ENCODE data around the gene OR9Q1.
"Not testable (repeated sequence)": the region's sequence is repeated elsewhere in the genome, so short reads cannot be mapped to it uniquely, and the experiment has no call there.

The OR9Q1 gene, protein sequence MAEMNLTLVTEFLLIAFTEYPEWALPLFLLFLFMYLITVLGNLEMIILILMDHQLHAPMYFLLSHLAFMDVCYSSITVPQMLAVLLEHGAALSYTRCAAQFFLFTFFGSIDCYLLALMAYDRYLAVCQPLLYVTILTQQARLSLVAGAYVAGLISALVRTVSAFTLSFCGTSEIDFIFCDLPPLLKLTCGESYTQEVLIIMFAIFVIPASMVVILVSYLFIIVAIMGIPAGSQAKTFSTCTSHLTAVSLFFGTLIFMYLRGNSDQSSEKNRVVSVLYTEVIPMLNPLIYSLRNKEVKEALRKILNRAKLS

DNA sequence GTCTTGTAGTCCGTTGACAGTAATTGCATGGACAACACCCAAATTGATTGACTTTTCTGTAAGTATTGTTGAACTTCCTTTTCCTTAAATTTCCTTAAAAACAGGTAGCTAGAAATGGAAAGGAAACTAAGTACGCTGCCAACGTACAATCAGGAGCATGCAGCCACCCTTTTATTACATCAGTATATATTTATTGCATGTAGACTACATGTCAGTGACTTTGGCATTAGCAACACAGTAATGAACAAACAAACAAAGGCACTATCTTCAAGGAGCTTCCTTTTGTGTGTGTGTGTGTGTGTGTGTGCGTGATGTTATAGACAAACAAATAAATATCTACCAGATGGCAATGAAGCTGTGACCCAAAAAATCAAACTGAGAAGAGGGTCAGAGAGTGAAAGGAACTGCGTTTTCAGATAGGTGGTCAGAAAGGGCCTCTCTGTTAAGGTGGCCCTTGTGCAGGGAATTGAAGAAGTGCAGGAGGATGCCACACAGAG, at the start of gene OR9Q1:
OR9Q1 (plus strand) TSS at position 447 of the 497 bp plus-strand sequence. CDS start 155,564 bp downstream, outside the sequence.
- DNase-seq = no peak

DNA sequence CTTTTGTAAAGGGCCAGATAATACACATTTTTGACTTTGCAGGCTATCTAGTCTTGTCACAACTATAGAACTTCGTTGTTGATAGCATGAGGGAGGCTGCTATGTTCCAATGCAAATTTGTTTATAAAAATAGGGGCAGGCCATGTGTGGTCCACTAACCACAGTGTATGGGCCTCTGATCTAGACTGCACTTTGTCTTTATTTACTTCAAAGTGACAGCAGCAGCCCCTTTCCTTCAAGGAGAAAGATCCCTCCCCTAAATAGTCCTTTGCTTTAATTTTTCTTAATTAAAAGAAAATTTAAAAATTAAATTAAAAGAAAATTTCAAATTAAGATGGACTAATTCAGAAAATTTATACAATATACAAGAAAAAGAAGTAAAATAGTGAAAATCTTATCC, 49.5 kb upstream of the OR9Q1 start:
- DNase-seq = no peak

DNA sequence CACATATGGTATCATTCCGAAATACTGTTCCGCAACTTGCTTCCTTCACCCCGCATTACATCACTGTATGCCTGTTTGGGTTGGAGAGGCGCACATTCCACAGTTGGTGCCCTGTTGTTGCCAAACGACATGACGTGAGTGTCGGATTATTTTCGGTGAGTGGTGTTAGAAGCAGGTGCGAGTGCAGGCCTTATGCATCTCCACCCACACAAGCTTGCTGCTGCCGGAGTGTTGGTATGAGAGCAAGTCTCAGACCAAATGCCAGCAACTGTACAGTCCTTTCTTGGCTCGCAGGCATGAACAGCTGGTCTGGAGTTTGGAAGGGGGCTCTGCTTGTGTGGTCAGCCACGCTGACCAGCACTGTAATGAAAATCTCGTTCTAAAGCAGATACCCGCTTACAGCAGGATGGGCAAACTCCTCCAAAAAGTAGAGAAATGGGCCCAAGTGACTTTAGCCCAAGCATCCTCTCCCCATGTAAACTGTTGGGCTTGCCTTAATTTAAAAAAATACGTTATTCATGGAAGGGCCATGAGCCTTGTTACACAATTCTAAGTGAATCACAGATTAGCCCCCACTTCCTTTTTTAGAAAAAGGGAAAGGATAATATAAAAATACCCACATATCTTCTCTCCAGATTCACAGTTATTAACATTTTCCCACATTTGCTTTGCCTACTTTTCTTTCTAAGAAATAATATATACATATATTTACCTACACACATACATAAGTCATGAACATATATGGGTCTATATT, 48.7 kb upstream of the OR9Q1 start:
- DNase-seq = no peak

DNA sequence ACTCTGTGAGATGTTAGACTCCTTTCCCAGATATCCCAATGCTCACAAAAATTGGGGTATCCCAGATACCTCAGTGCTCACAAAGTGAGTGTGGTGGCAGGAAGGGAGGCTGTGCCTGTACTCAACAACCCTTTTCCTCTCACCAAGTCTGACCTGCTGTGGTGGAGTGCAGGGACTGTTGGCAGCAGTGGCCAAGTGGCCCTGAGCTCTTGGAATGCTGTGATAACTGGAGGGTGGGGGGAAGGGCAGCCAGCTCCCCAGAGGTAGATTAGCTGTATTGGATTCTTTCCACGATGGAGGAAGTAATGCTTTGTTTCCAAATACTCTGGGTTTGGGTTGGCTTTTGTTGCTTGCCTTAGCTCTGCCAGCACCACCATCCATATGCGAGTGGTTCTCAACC, 46.0 kb upstream of the OR9Q1 start:
- DNase-seq = no peak

DNA sequence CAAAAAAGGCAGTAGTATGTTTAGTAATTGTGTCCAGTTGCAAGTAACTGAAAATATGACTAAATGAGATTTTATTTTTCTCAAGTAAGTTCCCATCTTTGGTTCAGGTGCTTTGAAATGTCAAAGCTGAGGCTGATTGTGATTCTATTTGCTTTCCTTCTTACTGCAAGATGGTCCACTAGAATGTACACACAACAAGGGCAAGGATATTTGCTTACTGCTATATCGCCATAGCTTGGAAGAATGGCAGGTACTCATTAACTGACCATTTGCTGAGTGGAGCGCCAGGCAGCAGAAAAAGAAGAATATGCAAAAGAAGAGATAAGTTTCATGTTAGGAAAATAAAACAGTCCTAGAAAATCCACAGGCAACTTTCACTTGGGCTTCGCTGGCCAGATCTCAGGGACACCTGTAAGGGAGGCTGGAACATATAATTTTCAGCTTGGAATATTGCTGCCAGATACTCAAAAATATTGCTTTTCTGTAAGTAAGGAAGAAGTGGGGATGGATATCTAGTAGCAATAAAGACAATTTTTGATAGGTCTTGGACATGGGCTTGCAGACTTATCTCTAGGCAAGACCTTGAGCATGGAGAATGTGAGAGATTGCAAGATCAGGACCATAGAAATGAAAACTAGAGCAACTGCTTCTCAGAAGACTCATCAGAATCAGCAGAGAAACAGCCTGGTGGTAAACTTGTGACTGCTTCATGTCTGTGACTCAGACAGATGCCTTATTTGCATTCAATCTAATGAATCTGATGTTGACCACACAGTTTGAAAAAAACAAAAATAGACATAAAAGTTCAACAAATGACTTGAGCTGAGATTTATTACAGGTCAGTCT, 44.8 kb upstream of the OR9Q1 start:
- no peak for DNase-seq

DNA sequence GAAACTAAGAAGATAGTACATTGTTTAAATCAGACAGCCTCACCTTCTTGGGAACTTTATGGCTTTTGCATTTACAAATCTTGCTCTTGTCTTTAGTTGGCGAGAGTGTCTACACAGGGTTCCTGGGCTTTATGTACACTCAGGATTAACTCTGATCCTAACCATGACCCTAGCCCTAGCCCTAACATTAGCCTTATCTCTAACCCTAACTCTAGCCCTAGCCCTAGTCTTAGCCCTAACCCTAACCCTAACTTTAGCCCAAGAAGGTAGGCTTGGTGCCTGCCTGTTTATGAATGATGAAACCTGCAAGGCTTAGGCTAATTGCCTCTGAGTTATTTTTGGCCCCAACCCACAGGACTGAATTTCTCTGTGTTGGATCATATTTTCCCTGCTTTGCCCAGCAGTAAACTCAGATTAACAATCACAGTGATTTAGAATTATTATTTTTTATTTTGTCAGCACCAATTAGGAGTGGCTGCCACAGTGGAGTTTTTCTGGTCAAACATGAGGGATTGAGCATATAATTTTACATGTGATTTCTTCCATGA, 44.1 kb upstream of the OR9Q1 start:
- DNase-seq = no peak

DNA sequence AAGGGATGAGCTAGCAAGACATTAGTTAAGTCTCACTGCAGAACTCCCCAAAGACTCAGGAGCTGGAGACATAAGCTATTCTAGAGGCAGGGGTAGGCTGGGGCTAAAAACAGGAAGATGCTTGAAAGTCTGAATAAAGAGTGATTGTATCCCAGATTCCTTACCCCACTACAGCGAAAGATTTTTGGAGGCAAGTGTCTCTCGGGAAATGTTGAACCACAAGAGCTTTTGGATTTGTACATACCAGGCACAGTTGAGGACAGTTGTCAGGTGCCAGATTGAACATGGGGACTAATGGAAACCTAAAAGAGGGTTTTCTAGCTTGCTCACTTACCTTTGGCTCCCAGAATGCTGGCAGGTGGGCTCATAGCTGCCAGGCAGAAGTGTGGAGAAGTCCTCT, 43.5 kb upstream of the OR9Q1 start:
- DNase-seq = no peak

DNA sequence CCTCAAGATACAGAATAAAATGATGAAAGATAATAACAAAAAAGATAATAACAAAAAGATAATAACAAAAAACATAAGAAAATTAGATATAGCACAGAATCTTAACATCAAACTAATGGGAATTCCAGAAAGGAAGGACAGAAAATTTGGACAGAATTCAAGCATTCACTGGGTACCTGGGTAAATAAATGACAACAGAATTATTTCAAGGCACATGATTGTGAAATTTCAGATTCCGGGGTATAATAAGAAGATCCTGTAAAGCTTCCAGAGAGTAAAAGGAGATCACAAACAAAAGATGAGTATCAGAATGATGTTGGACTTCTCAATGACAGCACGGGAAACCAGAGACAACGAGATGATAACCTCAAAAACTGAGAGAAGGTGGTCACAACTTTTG, 42.1 kb upstream of the OR9Q1 start:
- no peak for DNase-seq

DNA sequence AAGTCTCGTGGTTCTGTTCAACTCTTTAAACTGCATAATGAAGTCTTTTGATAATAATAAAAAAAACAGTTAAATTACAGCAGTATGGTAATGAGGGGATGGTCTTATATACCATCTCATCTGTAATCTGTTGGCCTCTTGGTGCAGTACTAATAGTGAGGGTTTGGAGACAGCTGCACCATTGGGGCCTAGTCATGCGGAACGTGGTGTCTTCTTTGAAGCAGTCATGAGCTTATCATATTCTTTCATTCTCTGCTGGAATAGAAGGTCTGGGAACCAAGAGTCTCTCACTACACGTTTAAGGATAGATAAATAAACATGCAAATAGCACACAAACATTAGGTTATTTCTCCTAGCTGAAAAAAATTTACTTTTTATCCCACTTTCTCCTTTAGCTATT, 40.9 kb upstream of the OR9Q1 start:
- DNase-seq = no peak

DNA sequence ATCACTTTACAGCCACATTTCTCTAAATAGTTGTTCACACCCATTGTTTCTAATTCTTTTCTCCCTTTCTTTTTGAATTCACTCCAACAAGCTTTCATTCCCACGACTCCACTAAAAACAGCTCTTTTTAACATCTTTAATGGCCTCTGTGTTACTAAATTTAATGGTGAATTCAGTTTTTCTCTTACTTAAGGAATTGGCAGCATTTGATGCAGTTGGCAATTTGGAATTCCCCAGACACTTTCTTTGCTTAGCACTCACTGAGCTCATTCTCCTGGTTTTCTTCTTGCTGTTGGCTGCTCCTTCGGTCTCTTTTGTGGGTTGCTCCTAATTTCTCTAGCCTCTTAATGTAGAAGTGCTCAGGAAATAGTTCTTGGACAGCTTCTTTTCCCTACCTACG, 40.5 kb upstream of the OR9Q1 start:
- DNase-seq = no peak

DNA sequence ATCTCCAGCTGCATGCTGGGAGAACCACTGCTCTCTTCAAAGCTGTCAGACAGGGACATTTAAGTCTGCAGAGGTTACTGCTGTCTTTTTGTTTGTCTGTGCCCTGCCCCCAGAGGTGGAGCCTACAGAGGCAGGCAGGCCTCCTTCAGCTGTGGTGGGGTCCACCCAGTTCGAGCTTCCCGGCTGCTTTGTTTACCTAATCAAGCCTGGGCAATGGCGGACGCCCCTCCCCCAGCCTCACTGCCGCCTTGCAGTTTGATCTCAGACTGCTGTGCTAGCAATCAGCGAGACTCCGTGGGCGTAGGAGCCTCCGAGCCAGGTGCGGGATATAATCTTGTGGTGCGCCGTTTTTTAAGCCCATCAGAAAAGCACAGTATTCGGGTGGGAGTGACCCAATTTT, 24.2 kb upstream of the OR9Q1 start:
- not testable (repeated sequence) for DNase-seq

DNA sequence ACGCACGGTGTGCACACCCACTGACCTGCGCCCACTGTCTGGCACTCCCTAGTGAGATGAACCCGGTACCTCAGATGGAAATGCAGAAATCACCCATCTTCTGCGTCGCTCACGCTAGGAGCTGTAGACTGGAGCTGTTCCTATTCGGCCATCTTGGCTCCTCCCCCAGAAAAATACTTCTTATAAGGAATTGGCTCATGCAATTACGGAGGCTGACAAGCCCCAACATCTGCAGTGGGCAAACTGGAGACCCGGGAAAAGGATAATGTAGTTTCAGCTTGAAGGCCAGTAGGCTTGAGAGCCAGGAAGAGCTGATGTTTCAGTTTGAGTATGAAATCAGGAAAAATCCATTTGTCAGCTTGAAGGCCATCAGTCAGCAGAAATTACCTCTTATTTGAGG, 23.7 kb upstream of the OR9Q1 start:
- DNase-seq = not testable (repeated sequence)

DNA sequence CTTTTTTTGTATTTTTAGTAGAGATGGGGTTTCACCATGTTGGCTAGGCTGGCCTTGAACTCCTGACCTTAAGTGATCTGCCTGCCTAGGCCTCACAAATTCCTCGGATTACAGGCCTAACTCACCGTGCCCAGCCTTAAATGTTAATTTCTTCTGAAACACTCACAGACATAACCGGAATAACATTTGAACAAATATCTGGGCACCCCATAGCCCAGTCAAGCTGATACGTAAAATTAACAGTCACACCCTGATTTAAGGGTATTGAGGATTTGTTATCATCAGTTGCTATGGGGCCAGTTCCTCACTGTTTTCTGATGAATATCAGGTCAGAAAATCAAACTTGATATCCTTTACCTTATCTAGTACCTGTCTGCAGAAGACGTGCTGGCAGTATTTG, 23.0 kb upstream of the OR9Q1 start:
- no peak for DNase-seq

DNA sequence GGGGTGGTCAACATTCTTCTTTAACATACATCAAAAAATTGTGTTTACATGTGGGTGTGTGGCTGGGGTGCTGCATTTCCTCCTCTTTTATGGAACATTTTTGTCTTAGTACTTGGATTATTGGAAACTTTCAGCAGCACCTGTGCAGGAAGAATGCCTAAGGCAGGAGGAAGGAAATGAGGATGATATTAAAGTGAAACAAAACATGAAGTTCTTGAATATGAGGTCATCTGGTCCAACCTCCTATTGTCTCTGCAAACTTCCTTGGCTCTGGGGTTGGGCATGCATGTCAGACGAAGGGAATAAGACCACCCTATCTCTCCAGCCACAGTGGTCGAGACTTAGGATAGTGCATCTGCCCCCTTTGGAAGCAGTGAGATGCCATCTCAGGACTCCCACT, 20.6 kb upstream of the OR9Q1 start:
- no peak for DNase-seq

DNA sequence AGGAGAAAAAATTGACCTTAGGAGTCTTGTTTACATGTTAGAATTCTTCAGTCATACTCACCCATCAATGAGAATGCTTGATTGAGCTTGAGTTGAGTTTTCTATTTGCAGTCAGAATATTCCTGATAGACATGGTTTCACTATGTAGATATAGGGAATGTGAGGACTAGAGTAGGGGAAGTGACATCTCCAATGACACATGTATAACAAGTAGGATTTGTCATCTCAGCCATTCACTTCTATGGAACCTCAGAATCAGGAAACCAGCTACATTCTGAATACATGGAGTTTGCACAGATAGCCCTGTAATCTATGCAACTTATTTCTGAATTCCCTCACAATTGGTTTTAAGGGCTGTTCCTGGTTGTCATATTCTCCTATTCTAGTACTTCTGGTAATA, 20.1 kb upstream of the OR9Q1 start:
- no peak for DNase-seq

DNA sequence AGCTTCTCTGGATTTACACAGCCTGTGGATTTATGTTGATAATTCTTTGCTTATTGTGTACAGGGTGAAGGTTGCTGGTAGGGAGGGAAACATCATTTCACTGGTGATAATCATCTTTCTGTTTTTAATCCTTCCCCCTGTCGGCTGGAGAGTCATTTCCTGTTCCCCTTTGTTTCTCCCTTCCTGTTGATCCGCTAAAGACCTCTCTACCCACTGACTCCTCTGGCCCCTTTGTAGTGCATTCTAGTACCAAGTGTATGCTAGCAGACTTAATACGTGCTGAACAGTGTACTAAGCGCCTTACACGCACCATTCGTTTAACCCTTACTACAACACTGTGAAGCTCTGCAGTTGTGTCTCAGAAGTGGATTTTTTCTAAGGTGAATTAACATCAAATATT, 19.0 kb upstream of the OR9Q1 start:
- no peak for DNase-seq

DNA sequence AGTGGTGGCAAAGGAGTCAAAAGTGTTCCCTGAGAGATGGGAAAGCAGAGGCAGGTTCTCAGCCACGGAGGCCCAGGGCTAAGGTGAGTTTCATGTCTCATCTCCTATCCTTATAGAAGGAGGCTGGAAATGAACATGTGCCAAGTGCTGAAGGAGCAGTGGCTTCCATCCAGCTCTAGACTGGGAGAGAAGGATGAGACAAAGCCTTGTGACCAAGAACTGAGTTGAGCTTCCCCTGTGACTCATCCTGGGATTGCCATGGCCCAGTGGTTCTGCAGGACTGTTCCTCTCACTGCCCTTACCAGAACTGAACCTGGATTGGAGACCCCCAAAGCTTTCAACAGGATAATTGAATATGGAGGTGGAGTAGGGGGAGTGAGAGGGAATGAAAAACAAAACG, 16.7 kb upstream of the OR9Q1 start:
- DNase-seq = no peak

DNA sequence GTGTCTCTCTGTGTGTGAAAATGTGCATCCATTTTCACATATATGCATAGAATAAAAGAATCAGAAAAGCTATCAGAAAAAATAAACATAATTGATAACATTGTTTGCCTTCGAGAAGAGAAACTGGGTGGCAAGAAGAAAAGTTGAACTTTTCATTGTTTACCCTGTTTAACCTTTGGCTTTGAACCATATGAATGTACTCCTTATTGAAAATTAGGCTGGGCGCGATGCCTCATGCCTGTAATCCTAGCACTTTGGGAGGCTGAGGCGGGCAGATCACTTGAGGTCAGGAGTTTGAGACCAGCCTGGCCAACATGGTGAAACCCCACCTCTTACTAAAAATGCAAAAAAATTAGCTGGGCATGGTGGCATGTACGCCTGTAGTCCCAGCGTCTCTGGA, 11.9 kb upstream of the OR9Q1 start:
- DNase-seq = no peak

DNA sequence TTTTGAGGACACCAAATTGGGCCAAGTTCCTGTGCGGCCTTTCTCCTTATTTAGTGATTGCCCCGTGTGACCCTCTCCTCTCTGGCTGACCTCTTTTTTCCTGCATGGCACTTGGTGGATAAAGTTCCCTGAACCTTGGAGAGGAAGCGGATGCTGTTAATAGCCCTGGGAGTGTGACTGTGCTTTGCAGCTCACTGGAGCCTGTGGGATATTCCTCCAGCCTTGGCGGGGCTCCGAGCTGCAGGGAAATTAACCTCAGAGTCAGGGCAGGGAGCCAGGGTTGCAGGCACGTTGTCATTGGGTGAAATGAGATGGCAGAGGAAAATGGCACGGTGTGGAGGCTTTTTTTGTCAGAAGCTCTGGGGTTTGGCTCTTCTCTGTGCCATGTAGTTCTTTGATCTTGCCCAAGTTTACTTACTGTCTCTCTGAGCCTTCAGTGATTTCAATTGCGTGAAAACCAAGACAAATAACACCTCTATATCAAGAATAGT, 965 bp downstream of the OR9Q1 start:
- DNase-seq = no peak

DNA sequence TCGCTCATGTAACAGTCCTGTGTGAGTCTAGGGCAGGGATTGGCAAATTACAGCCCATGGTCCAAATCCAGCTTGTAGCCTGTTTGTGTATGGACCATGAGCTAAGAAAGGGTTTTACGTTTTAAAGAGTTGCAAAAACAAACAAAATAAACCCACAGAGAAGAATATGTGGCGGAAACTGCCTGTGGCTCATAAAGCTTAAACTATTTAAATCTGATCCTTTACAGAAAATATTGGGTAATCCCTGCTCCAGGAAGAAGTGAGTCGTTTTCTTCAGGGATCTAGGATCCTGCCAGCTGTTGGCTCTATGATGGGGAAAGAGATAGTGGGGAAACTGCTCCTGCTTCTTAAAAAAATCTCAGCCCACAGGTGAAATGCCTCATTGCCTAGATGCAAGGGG, 3.7 kb downstream of the OR9Q1 start:
- no peak for DNase-seq

DNA sequence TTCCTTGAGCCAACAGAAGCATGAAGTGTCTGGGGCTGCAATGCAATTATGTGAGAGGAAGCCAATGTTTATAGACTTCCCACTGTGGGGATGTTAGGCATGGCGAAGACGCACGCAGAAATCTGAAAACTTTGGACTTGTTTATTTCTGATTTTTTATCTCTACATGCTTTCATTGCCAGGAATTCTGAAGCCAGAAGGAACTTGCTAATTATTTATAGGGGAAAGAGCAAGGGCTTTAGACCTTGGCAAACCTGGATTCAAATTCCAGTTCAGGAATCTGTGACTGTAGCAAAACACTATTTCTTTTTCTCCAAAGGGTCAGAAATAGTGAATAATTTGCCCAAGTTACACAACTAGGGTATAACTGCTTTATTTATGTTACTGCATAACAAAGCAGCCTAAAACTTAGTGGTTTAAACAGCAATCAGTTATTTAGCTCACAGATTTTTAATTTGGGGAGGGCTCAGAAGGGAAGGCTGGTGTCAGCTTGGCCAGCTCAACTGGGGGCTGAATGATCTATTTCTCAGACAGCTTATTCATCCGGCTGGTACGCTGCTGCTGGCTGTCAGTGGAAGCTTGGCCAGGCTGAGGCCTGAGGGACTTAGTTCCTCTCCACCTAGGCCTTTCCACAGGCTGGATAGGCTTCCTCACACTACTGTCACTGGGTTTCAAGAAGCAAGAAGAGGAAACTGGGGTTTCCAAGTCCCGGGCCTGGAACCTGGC, 5.2 kb downstream of the OR9Q1 start:
- DNase-seq = peak in 1 of 2 donors; percentile 7

DNA sequence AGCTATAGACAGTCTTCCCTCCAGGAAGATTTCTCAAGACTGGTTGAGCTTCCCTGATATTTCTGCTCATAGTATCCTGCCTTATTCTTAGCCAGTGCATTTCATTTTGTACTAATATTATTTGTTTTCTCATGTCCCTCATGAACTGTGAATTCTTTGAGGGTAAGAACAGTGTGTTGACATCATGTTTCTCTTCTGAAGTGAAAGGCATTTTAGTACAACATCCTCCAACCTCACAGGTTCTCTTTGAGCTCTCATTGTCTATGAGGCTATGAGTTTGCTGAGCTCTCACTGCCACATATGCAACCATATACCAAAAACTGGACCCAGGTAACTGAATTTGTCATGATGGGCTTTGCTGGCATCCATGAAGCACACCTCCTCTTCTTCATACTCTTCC, 7.0 kb downstream of the OR9Q1 start, which contains the start of gene OR6Q1:
OR6Q1 (plus strand) TSS at position 301 of the 400 bp plus-strand sequence; CDS start at position 301, 0 bp downstream.
- no peak for DNase-seq

Measured in CD4-positive, alpha-beta T cell treated with Interferon alpha-2 for 1 hour (primary cell).